Measurements from ENCODE around the gene NR2F6. TPM values are rescaled to one million over a fixed set of nuclear protein-coding genes. Genes with fewer than 3 reads are reported as not detected.

Gene NR2F6
- polyA plus RNA-seq, 2 of the 4 experiments (the other 2 are of a cell fraction) = 31.9 to 42.1 TPM

DNA sequence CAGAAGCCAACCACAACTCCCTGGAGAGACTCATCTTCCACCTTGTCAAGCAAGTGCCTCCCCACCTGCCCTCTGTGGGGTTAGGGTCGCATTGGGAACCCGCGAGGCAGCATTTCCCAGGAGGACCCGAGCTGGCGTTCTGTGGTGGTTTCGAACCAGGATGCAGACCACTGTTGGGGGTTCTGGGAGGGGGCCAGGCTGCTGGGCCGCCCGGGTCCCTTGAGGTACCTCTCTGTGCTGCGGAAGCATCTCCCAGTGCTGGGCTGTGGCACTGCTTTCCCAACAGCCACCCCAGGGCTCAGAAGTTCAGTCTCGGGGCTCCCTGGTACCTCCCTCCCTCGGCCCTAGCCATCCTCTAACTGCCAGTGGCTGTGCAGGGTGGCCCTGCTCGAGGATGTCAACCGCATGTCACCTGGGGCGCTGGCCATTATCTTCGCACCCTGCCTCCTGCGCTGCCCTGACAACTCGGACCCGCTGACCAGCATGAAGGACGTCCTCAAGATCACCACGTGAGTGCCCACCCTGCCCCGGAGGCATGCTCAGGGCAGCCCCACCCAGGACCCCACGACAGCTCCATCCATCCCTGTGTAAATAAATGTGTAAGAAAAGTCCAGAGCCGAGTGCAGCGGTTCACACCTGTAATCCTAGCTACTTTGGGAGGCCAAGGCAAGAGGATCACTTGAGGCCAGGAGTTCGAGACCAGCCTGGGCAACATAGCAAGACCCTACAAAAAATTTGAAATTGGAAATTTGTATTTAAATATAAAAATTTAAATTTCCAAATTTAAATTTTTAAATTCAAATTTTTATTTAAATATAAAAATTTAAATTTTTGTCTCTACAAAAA is 38.8 kb downstream of the NR2F6 start (continued):
- TF ChIP-seq ZC3H11A (IDR thresholded peaks at IDR 0.05) = no peak
- TF ChIP-seq RAD21 (conservative IDR thresholded peaks at IDR 0.05 in 1 of 2, IDR thresholded peaks at IDR 0.05 in 1 of 2) = no peak
- no peak for TF ChIP-seq HOXB13 (CRISPR knock-in tag; IDR thresholded peaks at IDR 0.05; ENCODE audit: low read depth)
- TF ChIP-seq RARB (CRISPR knock-in tag; IDR thresholded peaks at IDR 0.05) = no peak
- TF ChIP-seq, protein P1, sequence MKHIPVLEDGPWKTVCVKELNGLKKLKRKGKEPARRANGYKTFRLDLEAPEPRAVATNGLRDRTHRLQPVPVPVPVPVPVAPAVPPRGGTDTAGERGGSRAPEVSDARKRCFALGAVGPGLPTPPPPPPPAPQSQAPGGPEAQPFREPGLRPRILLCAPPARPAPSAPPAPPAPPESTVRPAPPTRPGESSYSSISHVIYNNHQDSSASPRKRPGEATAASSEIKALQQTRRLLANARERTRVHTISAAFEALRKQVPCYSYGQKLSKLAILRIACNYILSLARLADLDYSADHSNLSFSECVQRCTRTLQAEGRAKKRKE (CRISPR knock-in tag; IDR thresholded peaks at IDR 0.05; ENCODE audit: low read depth) = no peak
- TF ChIP-seq RCOR1 (IDR thresholded peaks at IDR 0.05; ENCODE audit: low read depth, low read length) = no peak
- no peak for TF ChIP-seq HEYL (CRISPR knock-in tag; IDR thresholded peaks at IDR 0.05)

DNA sequence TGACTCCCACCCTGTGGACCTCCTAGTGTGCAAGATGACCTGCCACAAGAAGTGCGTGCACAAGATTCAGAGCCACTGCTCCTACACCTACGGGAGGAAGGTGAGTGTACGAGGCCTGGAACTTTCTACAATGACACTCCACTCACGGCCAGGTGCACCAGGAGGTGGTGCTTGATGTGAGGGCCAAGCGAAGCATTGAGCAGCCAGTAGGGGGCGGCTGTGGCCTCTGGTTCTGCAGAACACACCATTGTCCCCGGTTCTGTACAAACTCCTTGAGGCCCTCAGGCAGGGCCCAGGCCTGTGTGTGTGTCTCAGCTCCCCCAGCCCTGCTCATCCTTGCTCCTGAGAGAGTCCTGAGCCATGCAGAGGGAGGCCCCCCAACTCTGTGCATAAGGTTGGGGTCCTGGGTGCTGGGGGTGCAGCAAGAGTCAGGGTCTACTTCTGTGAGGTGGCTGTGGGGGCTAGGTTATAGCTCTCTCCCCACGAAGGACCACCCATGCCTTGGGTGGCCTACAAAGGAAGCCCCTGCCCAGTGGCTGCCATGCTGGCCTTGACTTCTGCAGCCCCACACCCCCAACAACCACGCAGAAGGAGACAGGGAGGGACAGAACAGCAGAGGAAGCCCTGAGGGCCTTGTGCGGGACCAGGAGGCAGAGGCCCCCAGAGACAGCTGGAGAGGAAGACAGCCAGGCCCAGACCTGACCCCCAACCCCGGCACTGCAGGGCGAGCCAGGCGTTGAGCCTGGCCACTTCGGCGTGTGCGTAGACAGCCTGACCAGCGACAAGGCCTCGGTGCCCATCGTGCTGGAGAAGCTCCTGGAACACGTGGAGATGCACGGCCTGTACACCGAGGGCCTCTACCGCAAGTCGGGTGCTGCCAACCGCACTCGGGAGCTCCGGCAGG is 40.2 kb downstream of the NR2F6 start:
- H3K4me1 ChIP-seq = no peaks in the 10 kb centered on the region
- TF ChIP-seq MAZ (IDR thresholded peaks at IDR 0.05; ENCODE audit: borderline replicate concordance, low read depth, low read length) = no peak
- TF ChIP-seq HOXB5 (CRISPR knock-in tag; IDR thresholded peaks at IDR 0.05) = no peak
- no peak for TF ChIP-seq HOXA7 (CRISPR knock-in tag; IDR thresholded peaks at IDR 0.05)
- no peak for TF ChIP-seq MAFK (IDR thresholded peaks at IDR 0.05; ENCODE audit: partially characterized antibody)
- TF ChIP-seq ZC3H11A (IDR thresholded peaks at IDR 0.05) = no peak
- TF ChIP-seq CBX2 (IDR thresholded peaks at IDR 0.05; ENCODE audit: borderline replicate concordance, low read depth) = no peak
- TF ChIP-seq NR3C1 (IDR thresholded peaks at IDR 0.05) = no peak
- TF ChIP-seq, protein P2, sequence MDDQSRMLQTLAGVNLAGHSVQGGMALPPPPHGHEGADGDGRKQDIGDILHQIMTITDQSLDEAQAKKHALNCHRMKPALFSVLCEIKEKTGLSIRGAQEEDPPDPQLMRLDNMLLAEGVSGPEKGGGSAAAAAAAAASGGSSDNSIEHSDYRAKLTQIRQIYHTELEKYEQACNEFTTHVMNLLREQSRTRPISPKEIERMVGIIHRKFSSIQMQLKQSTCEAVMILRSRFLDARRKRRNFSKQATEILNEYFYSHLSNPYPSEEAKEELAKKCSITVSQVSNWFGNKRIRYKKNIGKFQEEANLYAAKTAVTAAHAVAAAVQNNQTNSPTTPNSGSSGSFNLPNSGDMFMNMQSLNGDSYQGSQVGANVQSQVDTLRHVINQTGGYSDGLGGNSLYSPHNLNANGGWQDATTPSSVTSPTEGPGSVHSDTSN (IDR thresholded peaks at IDR 0.05) = no peak
- TF ChIP-seq FOXS1 (CRISPR knock-in tag; IDR thresholded peaks at IDR 0.05) = no peak
- TF ChIP-seq, protein P3, sequence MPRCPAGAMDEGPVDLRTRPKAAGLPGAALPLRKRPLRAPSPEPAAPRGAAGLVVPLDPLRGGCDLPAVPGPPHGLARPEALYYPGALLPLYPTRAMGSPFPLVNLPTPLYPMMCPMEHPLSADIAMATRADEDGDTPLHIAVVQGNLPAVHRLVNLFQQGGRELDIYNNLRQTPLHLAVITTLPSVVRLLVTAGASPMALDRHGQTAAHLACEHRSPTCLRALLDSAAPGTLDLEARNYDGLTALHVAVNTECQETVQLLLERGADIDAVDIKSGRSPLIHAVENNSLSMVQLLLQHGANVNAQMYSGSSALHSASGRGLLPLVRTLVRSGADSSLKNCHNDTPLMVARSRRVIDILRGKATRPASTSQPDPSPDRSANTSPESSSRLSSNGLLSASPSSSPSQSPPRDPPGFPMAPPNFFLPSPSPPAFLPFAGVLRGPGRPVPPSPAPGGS (IDR thresholded peaks at IDR 0.05) = no peak
- no peak for TF ChIP-seq POLR2AphosphoS2 (conservative IDR thresholded peaks at IDR 0.05; ENCODE audit: low read length)
- TF ChIP-seq, protein P4, sequence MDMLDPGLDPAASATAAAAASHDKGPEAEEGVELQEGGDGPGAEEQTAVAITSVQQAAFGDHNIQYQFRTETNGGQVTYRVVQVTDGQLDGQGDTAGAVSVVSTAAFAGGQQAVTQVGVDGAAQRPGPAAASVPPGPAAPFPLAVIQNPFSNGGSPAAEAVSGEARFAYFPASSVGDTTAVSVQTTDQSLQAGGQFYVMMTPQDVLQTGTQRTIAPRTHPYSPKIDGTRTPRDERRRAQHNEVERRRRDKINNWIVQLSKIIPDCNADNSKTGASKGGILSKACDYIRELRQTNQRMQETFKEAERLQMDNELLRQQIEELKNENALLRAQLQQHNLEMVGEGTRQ (IDR thresholded peaks at IDR 0.05) = no peak
- peak; percentile 38 to 67; a peak in 4 of 5 replicates for TF ChIP-seq RAD21 (conservative IDR thresholded peaks at IDR 0.05 in 1 of 2, IDR thresholded peaks at IDR 0.05 in 1 of 2)
- peak; percentile 43; the same call in 2 of the 3 replicates for TF ChIP-seq SMC3 (IDR thresholded peaks at IDR 0.05)
- no peak for TF ChIP-seq HDAC2 (IDR thresholded peaks at IDR 0.05)
- TF ChIP-seq, protein P5, sequence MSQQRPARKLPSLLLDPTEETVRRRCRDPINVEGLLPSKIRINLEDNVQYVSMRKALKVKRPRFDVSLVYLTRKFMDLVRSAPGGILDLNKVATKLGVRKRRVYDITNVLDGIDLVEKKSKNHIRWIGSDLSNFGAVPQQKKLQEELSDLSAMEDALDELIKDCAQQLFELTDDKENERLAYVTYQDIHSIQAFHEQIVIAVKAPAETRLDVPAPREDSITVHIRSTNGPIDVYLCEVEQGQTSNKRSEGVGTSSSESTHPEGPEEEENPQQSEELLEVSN (IDR thresholded peaks at IDR 0.05; ENCODE audit: borderline replicate concordance, low read depth) = no peak
- TF ChIP-seq, protein P6, sequence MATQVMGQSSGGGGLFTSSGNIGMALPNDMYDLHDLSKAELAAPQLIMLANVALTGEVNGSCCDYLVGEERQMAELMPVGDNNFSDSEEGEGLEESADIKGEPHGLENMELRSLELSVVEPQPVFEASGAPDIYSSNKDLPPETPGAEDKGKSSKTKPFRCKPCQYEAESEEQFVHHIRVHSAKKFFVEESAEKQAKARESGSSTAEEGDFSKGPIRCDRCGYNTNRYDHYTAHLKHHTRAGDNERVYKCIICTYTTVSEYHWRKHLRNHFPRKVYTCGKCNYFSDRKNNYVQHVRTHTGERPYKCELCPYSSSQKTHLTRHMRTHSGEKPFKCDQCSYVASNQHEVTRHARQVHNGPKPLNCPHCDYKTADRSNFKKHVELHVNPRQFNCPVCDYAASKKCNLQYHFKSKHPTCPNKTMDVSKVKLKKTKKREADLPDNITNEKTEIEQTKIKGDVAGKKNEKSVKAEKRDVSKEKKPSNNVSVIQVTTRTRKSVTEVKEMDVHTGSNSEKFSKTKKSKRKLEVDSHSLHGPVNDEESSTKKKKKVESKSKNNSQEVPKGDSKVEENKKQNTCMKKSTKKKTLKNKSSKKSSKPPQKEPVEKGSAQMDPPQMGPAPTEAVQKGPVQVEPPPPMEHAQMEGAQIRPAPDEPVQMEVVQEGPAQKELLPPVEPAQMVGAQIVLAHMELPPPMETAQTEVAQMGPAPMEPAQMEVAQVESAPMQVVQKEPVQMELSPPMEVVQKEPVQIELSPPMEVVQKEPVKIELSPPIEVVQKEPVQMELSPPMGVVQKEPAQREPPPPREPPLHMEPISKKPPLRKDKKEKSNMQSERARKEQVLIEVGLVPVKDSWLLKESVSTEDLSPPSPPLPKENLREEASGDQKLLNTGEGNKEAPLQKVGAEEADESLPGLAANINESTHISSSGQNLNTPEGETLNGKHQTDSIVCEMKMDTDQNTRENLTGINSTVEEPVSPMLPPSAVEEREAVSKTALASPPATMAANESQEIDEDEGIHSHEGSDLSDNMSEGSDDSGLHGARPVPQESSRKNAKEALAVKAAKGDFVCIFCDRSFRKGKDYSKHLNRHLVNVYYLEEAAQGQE (IDR thresholded peaks at IDR 0.05) = no peak
- TF ChIP-seq ESRRA (IDR thresholded peaks at IDR 0.05; ENCODE audit: borderline replicate concordance, low read length) = no peak
- no peak for TF ChIP-seq TFCP2L1 (CRISPR knock-in tag; IDR thresholded peaks at IDR 0.05)
- TF ChIP-seq RNF2 (IDR thresholded peaks at IDR 0.05; ENCODE audit: borderline replicate concordance, low read depth) = no peak

More for the DNA sequence above, 40.2 kb downstream of the NR2F6 start:
- DNase-seq (ENCODE audit: low read depth in 1 of 2, low spot score in 1 of 2) = peak; percentile 57 to 72
- FAIRE-seq = no peak
- H3K4me2 ChIP-seq = no peak overlapping the region
- ChIA-PET POLR2A (no interaction called here), CTCF (interaction anchor here (0.5 to 2.2 kb wide), 7 partner anchors 10 to 80 kb away, joined by 3 to 11 read pairs (median 3); partner anchors contain the start of genes ANKLE1 and USE1)
- WGBS (ENCODE audit: missing lambda C conversion rate) = 87% methylated on average over 7 of the region's 27 CpGs
- peak; percentile 58 to 75 for ATAC-seq
- no peaks in the 10 kb centered on the region for H3K9me3 ChIP-seq
- no peak overlapping the region for H3K4me3 ChIP-seq
- no peak overlapping the region for H3K27ac ChIP-seq

All from A549 (cell line).